VCaP (cell line): ENCODE results near the gene TRMT1.

Source experiments
- H3K27ac ChIP-seq: fragments of 450-650 bp; 2 replicates; pipeline ENCODE4 v1.5.1; 2017
- CTCF ChIP-seq: fragments of 450-650 bp; conservative IDR thresholded peaks from 2 replicates; pipeline ENCODE4 v1.5.1; 2017; ENCODE audit warnings: mild to moderate bottlenecking, moderate library complexity

TRMT1 gene

DNA sequence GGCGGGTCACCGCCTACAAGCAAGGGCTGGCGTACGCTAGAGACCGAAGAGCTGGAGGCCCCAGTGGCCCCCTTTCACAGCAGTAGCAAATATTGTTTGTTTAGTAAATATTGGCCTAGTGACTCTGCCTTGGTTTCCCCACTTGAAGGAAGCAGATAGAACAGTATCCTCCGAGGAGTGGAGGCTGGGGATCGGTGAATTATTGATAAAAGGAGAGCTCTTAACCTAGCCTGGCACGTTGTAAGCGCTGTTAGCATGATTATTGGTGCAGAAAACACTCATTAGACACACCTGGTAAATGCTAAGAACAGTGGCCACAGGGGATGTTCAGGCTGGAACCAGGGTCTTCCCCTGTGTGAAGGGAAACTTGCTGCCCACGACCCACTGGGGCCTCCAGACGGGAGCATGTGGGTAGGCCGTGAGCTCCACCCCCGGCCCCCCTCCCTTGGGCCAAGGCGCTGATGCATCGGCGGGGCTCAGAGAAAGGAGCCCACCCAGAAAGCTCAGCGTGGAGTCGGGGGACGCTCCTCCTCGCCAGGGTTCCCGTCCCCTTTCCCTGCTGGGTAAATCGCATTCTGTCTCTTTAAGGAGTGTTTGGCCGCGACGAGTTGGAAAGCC lies 35.9 kb upstream of the TRMT1 start:
- TF ChIP-seq CTCF, result no peak
- H3K27ac ChIP-seq, result peak overlapping the region; percentile 95

DNA sequence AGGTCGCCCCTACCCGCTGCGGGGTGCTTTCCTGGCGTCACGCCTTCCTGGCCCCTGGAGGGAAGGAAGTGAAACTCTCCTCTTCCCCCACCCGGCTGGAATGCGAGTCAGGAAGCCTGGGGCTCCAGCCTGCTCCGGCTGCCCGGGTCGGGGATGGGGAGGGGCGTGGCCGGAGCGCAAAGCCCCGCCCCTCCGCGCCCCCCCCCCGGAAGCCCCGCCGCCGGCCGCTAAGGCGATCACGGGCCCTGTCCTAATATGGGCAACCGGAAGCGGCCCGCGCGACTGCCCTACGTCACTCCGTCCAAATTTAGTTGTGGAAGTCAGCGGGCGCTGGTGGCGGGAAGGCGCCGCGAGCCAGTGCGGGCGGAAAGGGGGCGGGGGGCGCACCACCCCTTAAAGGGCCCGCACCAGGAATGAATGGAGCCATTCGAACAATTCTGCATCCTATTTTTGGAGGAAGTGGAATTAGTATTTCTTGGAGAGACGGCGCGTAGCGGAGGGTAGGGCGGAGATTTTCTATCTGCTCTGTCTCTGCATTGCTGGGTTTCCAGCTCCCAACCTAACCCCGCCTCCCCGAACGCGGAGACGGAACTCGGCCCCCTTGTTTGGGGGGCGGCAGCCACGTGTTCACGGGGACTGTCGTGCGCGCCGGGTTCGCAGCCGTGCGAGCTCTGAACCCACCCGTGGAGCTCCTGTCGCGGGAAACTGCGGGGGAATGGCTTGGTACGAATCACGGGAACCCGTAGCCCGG lies 35.2 kb upstream of the TRMT1 start:
- H3K27ac ChIP-seq, result peak overlapping the region; percentile 95
- TF ChIP-seq CTCF, result no peak

DNA sequence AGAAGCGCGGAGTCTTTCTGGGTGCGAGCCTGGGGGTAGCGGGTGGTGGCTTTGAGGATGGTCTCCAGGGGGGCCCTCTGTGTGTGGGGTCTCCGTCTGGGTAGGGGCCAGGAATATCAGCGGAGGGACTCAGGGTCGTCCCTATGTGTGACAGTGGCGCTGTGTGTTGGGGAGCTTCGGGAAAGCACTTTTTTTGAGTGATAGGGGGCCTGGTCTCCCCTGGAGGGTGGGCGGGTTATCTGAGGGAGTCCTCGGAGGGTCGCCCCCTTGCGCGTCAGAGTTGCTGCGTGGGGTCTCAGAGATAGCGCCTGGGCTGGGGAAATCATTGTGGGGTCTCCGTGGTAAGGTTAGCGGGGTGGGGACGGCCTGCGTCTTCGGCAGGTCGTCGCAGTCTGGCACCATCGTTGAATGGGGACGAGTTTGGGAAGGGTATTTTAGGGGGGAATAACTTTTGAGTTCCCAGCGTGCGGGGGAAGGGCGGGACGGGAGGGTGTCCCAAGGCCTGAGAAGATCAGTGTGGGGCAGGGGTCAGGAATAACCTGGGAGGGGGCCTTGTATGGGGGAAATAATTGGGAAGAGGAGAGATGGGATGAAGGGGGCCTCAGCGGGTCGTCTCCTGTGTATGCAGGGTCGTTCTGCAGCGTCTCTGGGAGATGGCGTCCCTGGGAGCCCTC lies 34.5 kb upstream of the TRMT1 start:
- no peak for TF ChIP-seq CTCF
- H3K27ac ChIP-seq, result peak overlapping the region; percentile 95

- TF ChIP-seq CTCF, result peak; percentile 50
- peak within 1 kb of the TSS; percentile 95 for H3K27ac ChIP-seq
Measured at GRCh38 chr19:13150187-13150930, 33.8 kb upstream of the TRMT1 start, which contains the start of the genes IER2 and STX10. Gene IER2, plus strand, starts transcription at chr19:13150411. Its CDS starts 2,776 bp downstream, at chr19:13153187. Gene STX10, minus strand, starts transcription at chr19:13150375. Its CDS starts 202 bp downstream, at chr19:13150173.

- no peak for TF ChIP-seq CTCF
- H3K27ac ChIP-seq, result peak overlapping the region; percentile 95
Measured at GRCh38 chr19:13149628-13150186, 33.2 kb upstream of the TRMT1 start.

DNA sequence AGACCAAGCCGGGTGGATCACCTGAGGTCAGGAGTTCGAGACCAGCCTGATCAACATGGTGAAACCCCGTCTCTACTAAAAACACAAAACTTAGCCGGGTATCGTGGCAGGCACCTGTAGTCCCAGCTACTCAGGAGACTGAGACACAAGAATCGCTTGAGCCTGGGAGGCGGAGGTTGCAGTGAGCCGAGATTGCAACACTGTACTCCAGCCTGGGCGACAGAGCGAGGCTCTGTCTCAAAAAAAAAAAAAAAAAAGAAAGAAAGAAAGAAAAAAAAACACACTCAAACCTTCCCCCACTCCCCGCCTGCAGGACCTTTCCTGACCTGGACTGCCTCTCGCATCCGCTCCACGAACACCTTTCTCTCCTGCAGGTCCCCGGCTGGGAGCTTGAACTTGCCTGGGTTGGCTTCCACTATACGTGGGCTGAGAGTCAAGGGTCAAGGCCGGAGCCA lies 32.7 kb upstream of the TRMT1 start:
- H3K27ac ChIP-seq, result peak overlapping the region; percentile 95

DNA sequence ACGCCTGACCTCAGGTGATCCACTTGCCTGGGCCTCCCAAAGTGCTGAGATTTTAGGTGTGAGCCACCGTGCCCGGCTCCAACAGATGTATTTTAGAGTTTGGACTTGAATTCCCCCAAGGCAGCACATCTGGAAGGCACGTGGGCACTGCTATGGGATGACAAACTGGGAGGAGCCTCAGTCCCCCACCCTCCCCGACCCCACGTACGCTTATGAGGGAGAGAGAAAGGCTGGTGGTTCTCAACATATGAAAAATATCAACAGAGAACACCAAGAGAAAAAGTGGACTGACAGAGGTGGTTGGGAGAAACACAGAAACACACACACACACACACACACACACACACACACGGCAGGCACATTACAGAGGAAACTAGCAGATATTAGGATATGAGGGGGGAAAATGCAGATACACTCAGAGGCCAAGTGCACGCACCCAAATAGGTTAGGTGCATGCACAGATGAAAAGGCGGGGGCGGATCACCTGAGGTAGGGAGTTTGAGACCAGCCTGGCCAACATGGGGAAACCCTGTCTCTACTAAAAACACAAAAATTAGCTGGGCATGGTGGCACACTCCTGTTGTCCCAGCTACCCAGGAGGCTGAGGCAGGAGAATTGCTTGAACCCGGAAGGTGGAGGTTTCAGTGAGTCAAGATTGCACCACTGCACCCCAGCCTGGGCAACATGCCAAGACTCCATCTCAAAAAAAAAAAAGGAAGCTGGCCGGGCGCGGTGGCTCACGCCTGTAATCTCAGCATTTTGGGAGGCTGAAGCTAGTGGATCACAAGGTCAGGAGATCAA lies 30.4 kb upstream of the TRMT1 start:
- TF ChIP-seq CTCF, result no peak
- H3K27ac ChIP-seq, result no peak overlapping the region
